DMS114 treated with DMSO at 0.1 percent for 48 hours (cell line): ENCODE data around the gene DLK1.

ENCODE experiments used
- DNase-seq: peaks from one replicate; lab custom pipeline; 2025; ENCODE audit not compliant: unreplicated experiment; lab: John Stamatoyannopoulos, UW

The DLK1 gene

GRCh38 chr14:100693877-100694578 lies 32.7 kb upstream of the DLK1 start:
- no peak for DNase-seq

GRCh38 chr14:100694579-100695422 lies 31.9 kb upstream of the DLK1 start:
- no peak for DNase-seq

DNA sequence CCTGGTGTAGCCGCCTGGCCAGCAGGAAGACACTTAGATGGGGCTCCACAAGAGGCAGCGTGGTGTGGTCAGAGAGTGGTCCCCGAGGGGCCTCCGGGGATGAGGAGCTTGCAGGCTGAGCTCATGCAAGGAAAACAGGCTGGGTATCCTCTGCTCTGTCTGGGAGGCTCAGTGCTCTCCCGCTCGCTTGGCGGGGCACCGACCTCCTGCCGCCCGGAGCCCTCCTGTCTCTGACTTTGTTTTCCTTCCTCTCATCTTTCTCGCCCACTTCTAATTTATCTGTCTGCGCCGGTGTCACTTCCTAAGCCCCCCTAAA lies 31.3 kb upstream of the DLK1 start:
- no peak for DNase-seq

DNA sequence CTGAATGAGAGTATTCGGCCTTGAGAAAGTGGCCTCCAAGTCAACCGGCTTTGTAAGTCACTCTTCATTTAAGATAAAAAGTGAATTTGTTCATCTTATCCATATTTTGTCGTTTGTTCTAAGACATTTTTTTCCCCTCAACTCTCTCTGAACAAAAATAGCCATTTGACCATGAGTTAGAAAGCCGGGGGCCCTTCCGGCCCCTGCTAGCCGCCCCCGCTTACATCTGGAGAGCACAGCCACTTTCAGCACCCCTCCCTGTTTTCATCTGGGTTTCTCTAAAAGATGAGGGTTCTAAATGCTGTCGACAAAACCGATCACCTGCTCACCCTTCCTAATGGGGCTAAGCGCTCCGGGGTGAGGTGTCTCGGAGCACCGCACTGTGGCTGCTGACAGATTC lies 30.7 kb upstream of the DLK1 start:
- no peak for DNase-seq

DNA sequence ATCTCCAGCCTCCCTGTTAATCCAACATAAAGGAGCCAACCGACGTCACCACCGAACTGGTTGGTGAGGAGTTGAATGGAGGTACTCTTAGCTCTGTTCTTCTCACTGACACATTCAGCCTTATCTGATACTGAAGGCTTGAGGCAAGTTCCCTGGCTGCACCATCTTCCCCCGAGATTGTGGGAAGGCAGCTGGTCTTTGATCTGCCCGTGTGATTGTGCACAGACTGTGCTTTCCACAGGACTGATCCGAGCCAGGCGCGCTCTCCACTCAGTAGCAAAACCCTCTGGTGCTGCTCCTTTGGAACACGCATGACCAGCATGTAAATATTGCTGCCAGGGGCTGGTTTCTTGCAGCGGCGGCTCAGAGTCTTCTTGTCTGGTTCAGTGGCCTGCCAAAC lies 30.1 kb upstream of the DLK1 start:
- DNase-seq, result no peak

DNA sequence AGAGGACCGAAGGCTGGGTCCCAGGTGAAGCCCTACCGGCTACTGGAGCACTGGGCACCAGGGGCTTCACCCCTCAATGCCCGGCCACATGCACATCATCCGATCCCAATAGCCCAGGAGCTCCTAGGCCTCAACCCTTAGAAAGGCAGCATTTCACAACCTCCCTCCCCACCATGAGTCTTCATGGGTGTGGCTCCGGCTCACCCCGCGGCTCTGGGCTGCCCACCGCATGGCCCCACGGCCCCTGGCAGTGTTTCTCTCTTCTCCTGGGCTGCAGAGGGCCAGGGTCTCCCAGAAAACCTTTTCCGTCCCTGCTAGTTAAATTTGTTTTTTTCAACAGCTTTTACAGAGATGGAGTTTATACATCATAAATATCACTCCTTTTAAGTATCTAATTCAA lies 28.6 kb upstream of the DLK1 start:
- DNase-seq, result no peak

DNA sequence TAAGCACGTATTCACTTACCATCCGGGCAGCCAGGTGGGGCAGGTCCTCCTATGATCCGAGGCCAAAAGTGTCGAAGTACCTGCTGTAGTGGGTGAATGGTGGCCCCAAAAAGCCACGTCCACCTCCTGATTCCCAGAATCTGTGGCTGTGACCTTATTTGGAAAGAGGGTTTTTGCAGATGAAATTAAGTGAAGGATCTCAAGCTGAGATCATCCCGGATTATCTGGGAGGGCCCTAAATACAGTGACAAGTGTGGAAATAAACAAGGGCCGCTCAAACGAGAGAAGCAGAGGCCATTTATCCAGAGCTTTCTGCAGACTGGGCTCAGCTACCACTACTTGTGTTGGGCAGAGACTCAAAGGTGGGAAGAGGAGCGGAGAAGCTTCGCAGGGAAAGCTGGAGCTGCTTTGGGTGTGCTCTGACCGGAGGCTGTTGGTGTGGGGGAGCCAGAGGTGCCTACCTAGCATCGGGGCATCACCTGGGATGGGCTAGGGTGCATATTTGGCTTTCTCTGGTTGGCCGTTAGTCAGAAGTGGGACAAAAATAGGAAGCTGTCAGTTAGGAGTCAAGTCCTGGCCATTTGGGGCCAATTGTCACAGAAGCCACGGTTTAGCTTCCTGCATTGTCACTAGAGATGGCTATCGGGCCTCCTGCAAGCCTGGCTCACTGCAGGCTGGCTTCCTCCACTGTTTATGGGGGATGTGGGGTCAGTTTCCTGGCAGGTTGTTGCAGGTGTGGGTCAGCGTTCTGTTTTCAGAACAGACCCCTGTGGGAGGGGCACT lies 27.8 kb upstream of the DLK1 start:
- DNase-seq, result no peak

DNA sequence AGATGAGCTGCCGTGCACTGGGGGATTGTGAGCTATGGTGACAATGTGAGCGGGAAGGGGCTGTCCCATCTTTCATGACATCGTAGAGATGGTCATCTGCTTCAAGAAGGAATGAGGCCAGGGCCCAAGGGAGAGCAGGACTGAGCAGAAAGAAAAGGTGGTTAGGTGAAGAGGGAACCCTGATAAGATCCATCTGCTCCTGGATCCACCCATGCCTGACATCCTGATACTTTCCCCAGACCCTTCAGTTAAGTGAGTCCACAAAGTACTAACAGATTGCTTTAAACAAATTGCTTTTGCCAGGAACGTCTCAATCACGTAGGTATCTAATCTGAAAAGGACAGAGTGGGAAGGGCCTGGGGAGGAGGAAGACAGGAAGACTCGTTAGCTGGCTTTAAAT lies 25.4 kb upstream of the DLK1 start:
- no peak for DNase-seq

DNA sequence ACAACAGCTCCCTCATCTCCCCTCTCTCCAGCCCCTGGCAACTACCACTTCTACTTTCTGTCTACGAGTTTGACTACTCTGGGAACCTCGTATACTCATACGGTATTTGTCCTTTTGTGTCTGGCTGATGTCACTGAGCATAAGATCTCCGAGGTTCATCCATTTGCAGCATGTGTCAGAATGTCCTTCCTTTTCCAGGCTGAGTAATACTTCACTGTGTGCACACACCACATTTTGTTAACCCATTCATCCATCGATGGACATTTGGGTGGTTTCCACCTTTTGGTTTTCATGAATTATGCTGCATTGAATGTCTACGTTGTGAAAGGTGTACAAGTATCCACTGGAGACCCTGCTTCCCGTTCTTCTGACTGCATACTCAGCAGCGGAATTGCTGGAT lies 24.1 kb upstream of the DLK1 start:
- no peak for DNase-seq

- no peak for DNase-seq
Measured at GRCh38 chr14:100703386-100704220, 23.1 kb upstream of the DLK1 start.

- DNase-seq, result no peak
Measured at GRCh38 chr14:100706200-100706599, 20.5 kb upstream of the DLK1 start.

- DNase-seq, result no peak
Measured at GRCh38 chr14:100706860-100707259, 19.8 kb upstream of the DLK1 start.

GRCh38 chr14:100708425-100709288 lies 18.0 kb upstream of the DLK1 start:
- DNase-seq, result no peak

- DNase-seq, result no peak
Measured at GRCh38 chr14:100709289-100710284, 17.1 kb upstream of the DLK1 start.

- no peak for DNase-seq
Measured at GRCh38 chr14:100710391-100710790, 16.3 kb upstream of the DLK1 start.

DNA sequence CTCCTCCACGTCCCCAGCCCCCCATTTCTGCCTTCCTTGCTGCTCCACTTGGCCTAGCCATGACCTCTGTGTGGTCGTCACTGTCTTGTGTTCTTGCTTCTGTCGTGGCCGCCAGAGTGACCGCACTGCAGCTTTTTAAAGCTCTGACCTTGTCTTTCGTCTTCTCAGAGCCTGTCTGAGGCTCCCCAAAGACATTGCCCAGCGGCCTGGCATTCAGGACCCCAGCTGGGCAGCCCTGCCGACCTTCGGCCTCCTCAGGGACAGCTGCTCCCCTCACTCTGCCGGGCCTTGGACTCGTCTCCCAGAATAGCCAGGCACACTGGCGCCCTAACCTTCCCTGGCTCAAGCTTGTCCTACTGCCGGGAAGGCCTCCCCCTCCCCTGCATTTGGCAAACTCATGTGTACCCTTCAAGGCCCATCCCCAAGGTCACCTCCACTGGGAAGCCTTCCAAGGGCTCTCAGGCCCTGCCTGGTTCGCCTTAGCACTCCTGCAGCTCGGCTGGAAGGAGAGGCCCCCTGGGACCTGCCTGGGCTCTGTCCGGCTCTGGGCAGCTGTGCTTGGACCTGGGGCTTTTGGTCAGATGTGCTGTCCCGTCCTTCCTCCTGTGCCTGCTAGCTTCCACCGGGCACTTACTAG lies 15.7 kb upstream of the DLK1 start:
- no peak for DNase-seq

GRCh38 chr14:100711493-100711892 lies 15.2 kb upstream of the DLK1 start:
- no peak for DNase-seq

- DNase-seq, result no peak
Measured at GRCh38 chr14:100712490-100712889, 14.2 kb upstream of the DLK1 start.
